Stimulated activated CD4-positive, alpha-beta T cell treated with anti-CD3 and anti-CD28 coated beads, Interleukin-1b, Interleukin-23, amount 100 ng/mL, for 4 hours (primary cell): ENCODE results near the gene INTS11.
A peak's percentile ranks its signal among the peaks of the same experiment; 100 is the strongest.

Experiments
- DNase-seq, 2 donors: peaks; one replicate each; pipeline ENCODE4 v3.0.0-alpha.2; 2020; ENCODE audit warnings: low read depth in 2 of 2

Gene INTS11

DNA sequence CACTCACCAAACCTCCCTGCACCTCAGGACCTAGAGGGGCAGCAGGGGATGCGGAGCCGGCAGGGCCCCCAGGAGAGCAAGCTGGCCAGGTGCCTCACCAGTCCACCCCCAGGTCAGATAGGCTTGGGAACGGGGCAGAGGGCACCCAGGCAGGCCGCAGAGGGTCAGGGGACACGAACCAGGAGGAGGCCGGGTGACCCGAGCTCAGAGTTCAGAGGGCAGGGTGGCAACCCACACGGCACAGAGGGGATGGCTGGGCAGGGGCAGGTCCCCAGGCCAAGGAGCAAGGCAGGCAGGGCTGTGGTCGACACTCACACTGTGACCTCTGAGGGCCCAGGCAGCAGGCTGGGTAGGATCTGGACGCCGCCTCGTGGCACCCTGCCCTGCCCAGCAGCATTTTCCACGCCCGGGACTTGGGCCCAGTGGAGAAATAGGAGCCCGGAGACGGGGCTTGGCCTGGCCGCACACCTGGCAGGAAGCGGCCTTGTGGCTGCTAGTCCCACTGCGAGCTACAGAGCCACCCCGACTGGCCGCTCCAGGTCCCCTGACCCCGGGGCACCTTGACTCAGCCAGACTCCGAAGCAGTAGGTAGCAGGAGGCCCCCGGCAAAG, 19.5 kb upstream of the INTS11 start:
- DNase-seq, result no peak

DNA sequence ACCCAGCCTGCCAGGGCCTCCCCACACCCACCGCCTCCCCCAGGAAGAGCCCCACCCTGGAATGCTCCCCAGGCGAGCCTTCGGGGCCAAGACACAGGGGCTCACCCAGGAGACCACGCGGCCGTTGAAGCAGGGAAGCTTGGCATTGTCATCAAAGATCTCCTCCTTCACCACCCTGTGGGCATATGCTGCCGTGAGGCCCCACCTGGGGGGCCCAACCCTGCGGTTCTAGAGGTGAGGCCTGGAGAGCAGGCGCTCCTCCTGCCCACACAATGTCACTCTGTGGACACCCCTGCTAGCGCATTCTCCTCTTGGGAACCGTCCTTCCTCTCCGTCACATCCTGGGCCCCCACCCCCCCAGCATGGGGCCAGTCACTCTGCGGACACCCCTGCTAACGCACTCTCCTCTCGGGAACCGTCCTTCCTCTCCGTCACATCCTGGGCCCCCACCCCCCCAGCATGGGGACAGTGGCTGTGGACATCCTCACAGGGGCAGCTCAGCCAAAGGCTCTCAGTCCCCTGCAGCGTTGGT, 18.2 kb upstream of the INTS11 start:
- no peak for DNase-seq

DNA sequence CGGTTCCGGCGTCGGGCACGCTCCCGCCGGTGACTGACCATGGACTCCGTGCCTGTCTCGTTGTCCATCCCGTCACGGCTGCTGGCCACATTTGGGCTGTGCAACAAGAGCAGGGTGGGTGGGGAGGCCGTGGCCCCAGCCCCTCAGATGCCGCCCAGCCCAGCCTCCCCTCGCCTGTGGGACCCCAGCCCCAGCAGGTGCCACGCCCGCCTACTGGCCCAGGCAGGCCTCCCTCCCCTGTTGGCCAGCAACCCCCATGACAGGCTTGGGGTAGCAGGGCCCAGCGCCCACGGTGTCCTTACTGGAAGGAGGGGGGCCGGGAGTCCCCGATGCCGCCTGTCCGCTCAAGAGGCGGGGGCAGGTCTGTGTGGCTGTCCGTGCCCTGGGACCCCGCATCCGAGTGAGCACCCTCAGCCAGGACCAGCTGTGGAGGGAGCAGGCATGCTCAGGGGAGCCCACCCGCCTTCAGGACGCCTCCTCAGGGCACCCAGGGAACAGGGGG, 17.7 kb upstream of the INTS11 start:
- no peak for DNase-seq

DNA sequence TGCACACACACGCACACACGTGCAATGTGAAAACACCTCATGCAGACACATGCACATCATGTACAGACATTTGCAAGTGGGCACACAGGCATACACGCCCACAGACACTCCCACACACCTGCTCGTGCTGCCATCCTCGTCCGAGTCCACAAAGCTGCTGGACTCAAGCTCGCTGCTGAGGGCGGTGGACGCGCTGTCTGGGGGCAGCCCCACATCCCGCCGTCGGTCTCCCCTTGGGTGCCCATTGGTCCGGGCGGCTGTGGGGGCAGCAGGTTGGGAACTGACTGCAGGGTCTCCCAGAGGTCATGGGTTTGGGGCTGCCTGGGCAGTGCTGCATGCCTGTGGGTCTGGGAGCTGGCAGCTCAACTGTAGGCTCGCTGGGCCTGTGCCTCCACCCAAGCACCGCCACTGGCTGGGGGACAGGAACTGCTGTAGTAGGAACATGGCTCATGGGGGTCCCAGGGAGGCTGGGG, 17.1 kb upstream of the INTS11 start:
- no peak for DNase-seq

DNA sequence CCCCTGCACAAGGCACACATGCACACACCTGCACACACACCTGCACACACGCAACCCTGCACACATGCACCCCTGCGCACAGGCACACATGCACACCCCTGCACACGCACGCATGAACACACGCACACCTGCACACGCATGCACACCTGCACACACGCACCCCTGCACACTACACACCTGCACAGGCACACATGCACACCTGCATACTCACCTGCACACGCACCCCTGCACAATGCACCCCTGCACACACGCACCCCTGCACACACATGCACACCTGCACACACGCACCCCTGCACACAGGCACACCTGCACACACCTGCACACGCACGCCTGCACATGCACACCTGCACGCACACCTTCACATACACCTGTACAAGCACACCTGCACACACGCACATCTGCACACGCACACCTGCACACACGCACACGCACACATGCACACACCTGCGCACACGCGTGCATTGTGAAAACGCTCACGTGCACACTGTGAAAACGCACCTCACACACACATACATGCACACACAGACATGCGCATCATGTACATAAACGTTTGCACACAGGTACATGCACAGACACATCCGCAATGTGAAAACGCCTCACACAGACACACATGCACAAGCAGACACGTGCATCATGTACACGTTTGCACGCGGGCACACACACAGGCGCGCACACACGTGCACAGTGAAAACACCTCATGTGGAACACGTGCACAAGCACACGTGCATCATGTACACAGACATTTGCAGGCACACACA, 16.5 kb upstream of the INTS11 start:
- no peak for DNase-seq

DNA sequence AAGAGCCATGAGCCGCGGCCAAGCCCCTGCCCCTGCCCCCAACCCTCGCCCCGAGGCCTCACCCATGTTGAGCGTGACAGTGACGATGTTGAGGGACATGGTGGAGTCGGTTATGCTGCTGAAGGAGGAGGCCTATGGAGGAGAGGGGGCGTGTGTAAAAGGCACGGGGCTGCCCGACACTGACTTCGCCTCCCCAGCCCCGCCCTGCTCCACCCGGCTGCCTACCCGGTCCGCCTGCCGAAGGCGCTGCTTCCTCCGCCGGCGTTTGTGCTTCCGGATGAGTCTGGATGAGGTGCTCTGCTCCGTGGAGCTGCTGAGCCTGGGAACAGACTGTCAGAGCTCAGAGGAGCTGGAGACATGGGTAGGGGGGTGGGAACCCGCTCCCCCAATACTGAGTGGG, 15.7 kb upstream of the INTS11 start:
- DNase-seq, result no peak

DNA sequence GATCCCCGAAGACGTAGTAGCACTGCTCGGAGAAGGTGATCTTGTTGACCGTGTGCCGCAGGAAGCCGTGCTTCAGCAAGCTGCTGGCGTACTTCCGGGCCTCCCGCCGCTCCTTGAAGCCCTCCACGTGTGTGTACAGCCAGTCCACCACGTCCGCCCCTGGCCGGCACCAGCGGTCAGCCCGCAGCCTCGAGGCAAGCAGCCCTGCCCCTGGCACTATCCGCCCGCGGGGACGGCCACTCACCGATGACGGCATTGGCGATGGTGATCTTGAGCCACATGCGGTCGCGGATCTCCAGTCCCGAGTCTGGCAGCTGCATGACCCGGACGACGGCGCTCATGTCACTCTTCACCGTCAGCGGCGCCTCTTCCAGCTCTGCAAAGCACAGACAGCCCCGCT, 13.8 kb upstream of the INTS11 start:
- no peak for DNase-seq

DNA sequence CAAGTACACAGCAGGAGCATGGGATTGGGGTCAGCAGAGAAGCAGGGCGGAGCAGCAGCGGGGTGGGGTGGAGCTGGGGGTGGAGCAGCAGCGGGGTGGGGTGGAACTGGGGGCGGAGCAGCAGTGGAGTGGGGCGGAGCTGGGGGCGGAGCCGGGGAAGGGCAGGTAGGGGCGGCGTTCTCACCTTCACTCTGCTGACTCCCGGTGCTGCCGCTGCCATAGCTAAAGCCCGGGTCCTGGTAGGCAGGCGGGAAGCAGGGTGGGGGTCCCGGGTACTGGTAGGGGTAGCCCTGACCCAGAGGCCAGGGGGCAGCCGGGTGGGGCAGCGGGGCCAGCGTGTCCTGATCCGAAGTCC, 13.3 kb upstream of the INTS11 start:
- peak; percentile 23 to 44 for DNase-seq

DNA sequence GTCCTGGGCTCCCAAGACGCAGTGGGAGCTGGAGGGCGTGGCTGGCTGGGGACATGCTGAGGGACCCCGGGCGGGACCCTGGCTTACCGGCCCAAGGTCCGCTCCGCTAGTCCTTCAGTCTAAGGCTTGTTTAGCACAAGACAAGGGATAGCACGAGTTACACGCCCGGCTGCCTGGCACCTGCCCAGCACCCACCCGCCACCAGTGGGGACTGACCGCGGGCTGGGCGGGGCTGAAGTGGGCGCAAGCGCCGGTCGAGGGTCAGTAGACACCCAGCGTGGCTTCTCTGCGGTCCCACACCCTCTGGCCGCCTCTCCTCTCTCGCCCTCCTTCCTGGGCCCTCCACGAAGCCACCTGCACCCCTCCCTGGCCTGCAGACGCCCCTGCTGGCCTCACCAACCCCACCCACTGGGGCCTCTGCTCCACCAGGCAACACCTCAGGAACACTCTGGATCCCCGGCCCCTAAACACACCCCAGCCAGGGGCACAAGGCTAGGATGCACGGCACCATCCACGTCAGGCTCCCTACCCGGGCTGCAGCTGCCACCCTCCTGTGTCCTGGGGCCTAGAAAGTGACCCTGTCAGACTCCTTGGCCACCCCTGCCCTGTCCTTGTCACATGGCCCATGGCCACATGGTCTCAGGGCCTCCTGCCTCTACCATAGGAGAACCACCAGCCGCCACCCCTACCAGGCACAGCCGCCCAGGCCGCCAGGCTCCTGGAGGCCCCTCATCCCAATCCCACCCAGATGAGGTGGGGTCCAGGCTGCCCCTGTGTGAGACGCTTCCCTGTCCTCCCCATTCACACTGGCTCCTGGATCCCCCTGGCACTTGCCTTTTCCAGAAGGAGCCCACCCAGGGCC, 12.7 kb upstream of the INTS11 start:
- no peak for DNase-seq

DNA sequence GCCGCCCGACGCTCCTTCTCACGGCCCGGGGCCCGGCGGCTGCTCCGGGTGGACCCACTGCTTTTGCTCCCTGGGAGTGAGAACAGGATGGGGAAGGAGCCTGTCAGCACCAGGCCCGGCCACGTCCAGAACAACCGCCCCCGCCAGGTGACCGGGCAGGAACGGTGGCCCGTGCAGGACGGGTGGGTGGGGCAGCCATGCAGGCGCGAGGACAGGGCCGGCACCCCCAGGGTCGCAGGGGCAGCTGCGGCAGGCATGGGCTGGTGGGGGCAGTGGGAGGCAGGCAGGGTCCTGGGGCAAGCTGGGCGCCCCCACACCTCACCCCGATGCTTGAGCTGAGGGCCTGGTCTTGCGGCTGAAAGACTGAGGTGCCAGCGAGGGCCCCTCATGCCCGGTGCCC, 12.0 kb upstream of the INTS11 start:
- no peak for DNase-seq

DNA sequence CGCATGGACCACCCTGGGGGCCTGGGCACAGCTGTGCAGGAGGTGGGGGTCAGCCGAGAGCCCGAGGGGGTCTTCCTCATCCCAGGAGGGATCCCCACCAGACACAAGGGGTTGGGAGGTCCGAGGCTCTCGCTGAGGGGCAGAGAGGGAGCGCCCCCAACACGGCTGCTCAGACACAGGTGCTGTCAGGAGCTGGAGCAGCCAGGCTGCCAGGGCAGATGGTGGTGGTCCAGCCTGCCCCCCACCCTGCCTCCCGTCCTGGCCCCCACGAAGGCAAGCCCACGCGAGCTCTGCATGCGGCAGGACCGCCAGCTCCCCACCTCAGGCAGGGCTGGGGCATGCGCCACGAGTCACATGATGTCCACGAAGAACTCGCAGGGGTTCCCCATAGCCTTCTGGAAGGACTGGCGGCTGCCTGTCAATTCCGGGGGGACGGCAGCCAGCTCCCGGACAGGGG, 11.4 kb upstream of the INTS11 start:
- no peak for DNase-seq

DNA sequence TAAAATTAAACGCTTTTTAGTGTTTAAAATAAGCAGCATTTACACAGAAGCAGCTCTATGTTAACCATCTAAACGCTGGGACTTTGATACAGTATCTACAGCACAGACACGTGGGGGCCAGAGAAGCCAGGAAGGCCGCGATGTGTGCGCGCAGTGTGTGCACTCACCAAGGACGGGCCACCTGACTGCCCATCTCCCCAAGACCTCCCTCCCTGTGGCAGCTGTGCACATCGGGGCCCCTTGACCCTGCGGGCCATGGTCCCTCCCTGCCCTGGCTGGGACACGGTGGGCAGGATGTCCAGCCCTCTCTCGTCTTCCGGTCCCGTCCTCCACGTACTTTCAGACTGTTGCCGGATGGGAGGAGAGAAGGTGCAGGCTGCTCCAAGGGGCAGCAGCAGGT, 10.8 kb upstream of the INTS11 start:
- DNase-seq, result no peak

DNA sequence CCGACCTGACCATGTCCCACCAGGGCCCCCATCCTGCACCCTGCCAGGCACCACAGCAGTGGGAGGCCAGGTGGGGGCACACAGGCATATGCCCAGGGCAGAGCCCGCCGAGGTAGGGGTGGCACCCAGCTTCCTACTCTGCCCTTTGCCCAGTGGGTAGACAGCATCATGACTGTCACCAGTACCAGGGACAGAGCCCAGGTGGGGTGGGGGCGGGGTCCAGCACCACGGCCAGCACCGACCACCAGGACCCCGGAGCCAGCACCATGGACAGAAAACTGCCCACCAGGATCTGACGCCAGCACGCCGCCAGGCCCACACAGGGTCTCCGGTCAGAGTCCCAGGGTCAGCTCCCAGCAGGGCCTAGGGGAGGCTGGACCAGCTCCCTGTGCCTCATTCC, 10.4 kb upstream of the INTS11 start:
- no peak for DNase-seq

DNA sequence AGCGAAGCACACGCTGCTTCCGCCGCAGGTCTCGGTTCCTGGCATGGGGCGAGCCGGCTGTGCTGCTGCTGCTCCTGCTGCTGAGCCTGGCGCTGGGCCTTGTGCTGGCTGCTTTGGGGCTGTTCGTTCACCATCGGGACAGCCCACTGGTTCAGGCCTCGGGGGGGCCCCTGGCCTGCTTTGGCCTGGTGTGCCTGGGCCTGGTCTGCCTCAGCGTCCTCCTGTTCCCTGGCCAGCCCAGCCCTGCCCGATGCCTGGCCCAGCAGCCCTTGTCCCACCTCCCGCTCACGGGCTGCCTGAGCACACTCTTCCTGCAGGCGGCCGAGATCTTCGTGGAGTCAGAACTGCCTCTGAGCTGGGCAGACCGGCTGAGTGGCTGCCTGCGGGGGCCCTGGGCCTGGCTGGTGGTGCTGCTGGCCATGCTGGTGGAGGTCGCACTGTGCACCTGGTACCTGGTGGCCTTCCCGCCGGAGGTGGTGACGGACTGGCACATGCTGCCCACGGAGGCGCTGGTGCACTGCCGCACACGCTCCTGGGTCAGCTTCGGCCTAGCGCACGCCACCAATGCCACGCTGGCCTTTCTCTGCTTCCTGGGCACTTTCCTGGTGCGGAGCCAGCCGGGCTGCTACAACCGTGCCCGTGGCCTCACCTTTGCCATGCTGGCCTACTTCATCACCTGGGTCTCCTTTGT, 9.2 kb upstream of the INTS11 start:
- DNase-seq, result no peak

DNA sequence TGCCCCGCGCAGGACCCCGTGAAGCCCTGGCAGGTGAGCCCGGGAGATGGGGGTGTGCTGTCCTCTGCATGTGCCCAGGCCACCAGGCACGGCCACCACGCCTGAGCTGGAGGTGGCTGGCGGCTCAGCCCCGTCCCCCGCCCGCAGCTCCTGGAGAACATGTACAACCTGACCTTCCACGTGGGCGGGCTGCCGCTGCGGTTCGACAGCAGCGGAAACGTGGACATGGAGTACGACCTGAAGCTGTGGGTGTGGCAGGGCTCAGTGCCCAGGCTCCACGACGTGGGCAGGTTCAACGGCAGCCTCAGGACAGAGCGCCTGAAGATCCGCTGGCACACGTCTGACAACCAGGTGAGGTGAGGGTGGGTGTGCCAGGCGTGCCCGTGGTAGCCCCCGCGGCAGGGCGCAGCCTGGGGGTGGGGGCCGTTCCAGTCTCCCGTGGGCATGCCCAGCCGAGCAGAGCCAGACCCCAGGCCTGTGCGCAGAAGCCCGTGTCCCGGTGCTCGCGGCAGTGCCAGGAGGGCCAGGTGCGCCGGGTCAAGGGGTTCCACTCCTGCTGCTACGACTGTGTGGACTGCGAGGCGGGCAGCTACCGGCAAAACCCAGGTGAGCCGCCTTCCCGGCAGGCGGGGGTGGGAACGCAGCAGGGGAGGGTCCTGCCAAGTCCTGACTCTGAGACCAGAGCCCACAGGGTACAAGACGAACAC, 8.5 kb upstream of the INTS11 start:
- DNase-seq, result no peak

DNA sequence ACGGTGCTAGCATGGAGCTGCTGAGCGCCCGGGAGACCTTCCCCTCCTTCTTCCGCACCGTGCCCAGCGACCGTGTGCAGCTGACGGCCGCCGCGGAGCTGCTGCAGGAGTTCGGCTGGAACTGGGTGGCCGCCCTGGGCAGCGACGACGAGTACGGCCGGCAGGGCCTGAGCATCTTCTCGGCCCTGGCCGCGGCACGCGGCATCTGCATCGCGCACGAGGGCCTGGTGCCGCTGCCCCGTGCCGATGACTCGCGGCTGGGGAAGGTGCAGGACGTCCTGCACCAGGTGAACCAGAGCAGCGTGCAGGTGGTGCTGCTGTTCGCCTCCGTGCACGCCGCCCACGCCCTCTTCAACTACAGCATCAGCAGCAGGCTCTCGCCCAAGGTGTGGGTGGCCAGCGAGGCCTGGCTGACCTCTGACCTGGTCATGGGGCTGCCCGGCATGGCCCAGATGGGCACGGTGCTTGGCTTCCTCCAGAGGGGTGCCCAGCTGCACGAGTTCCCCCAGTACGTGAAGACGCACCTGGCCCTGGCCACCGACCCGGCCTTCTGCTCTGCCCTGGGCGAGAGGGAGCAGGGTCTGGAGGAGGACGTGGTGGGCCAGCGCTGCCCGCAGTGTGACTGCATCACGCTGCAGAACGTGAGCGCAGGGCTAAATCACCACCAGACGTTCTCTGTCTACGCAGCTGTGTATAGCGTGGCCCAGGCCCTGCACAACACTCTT, 7.7 kb upstream of the INTS11 start:
- DNase-seq, result no peak

DNA sequence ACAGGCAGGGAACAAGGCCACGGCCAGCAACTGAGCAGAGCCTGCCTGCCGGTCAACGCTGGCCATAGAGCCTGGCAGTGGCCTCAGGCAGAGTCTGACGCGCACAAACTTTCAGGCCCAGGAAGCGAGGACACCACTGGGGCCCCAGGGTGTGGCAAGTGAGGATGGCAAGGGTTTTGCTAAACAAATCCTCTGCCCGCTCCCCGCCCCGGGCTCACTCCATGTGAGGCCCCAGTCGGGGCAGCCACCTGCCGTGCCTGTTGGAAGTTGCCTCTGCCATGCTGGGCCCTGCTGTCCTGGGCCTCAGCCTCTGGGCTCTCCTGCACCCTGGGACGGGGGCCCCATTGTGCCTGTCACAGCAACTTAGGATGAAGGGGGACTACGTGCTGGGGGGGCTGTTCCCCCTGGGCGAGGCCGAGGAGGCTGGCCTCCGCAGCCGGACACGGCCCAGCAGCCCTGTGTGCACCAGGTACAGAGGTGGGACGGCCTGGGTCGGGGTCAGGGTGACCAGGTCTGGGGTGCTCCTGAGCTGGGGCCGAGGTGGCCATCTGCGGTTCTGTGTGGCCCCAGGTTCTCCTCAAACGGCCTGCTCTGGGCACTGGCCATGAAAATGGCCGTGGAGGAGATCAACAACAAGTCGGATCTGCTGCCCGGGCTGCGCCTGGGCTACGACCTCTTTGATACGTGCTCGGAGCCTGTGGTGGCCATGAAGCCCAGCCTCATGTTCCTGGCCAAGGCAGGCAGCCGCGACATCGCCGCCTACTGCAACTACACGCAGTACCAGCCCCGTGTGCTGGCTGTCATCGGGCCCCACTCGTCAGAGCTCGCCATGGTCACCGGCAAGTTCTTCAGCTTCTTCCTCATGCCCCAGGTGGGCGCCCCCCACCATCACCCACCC, 6.9 kb upstream of the INTS11 start, which contains the start of gene TAS1R3:
Gene TAS1R3 (plus strand): TSS at position 213 of the 898 bp plus-strand sequence. CDS start 66 bp downstream, at position 279.
- no peak for DNase-seq

DNA sequence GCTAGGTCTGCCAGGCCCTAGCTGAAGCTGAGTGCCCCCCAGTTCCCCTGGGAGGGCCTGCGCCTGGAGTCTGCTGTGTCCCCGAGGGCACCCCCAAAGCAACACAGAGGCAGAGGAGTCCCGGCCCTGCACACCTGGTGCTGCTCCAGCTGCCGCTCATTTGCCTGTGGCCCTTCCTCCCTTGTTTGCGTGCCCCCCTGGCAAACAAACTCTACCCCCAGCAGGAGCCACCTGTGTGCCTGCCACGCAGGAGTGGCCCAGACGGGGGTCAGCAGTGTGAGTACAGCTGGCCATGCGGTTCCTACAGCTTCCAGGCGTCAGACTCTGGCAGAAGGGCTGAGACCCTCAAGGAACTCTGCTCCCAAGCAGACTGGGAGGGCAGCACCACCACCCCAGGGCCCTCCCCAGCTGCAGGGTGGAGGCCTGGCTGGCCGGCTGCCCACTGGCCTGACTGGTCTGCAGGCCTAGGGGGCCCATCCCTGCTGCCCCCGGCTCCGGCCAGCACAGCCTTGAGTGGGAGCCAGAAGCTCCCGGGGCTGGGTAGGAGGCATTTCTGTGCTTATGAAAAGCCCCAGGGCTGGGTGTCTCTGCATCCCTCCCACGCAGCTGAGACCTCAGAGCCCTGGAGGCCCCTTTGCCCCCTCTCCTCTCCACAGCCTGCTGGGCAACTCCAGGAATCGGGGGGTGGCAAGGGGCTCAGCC, 6.1 kb upstream of the INTS11 start:
- no peak for DNase-seq
